GM12878 (cell line): ENCODE results near the gene LRTM2. TPM values are rescaled to one million over a fixed set of nuclear protein-coding genes. Genes with fewer than 3 reads are reported as not detected.
A peak's percentile ranks its signal among the peaks of the same experiment; 100 is the strongest.

Source experiments
- ASH2L ChIP-seq: fragments of 300-600, 200-600 bp; sonication (generic); IDR thresholded peaks from 2 replicates; pipeline ENCODE4 v1.6.1; 2017; ENCODE audit warnings: low read depth, mild to moderate bottlenecking, borderline replicate concordance
- BCL3 ChIP-seq: IDR thresholded peaks from 2 replicates; pipeline ENCODE4 v1.6.1; 2011; ENCODE audit warnings: borderline replicate concordance, low read depth, mild to moderate bottlenecking, moderate library complexity, low read length; ENCODE audit not compliant: insufficient read depth, poor library complexity, severe bottlenecking
- CHD1 ChIP-seq: IDR thresholded peaks from 2 replicates; pipeline ENCODE4 v1.6.1; 2012; ENCODE audit warnings: low read depth, low read length, improper control_type of control experiment
- CHD4 ChIP-seq: fragments of 200-600 bp; sonication (generic); IDR thresholded peaks from 2 replicates; pipeline ENCODE4 v1.6.1; 2016; ENCODE audit warnings: mild to moderate bottlenecking
- CREM ChIP-seq: IDR thresholded peaks from 2 replicates; pipeline ENCODE4 v1.6.1; 2014; ENCODE audit warnings: antibody characterized with exemption, low read depth
- E2F8 ChIP-seq: fragments of 450-650 bp; IDR thresholded peaks from 2 replicates; pipeline ENCODE4 v1.6.1; 2018; ENCODE audit warnings: mild to moderate bottlenecking, low read depth, moderate library complexity; ENCODE audit not compliant: partially characterized antibody
- PKNOX1 ChIP-seq: fragments of 450-650 bp; IDR thresholded peaks from 2 replicates; pipeline ENCODE4 v1.6.1; 2016; ENCODE audit warnings: mild to moderate bottlenecking
- POLR2AphosphoS5 ChIP-seq: IDR thresholded peaks from 2 replicates; pipeline ENCODE4 v1.6.1; 2011; ENCODE audit warnings: mild to moderate bottlenecking, low read length, inconsistent platforms
- SIX5 ChIP-seq: IDR thresholded peaks from 2 replicates; pipeline ENCODE4 v1.6.1; 2011; ENCODE audit warnings: mild to moderate bottlenecking, low read depth, low read length, moderate library complexity; ENCODE audit not compliant: severe bottlenecking
- SREBF2 ChIP-seq: IDR thresholded peaks from 2 replicates; pipeline ENCODE4 v1.6.1; 2012; ENCODE audit warnings: mild to moderate bottlenecking, low read length
- STAT1 ChIP-seq: fragments of 450-650 bp; conservative IDR thresholded peaks from 2 replicates; pipeline ENCODE4 v1.6.1; 2014; ENCODE audit warnings: antibody characterized with exemption, mild to moderate bottlenecking
- TARDBP ChIP-seq: IDR thresholded peaks from 2 replicates; pipeline ENCODE4 v1.6.1; 2016; ENCODE audit warnings: borderline replicate concordance
- TBL1XR1 ChIP-seq: IDR thresholded peaks from 2 replicates; pipeline ENCODE4 v1.6.1; 2012; ENCODE audit warnings: low read depth, low read length, improper control_type of control experiment
- ZNF207 ChIP-seq: fragments of 450-650 bp; IDR thresholded peaks from 2 replicates; pipeline ENCODE4 v1.6.1; 2014; ENCODE audit warnings: antibody characterized with exemption, mild to moderate bottlenecking, borderline replicate concordance
- polyA plus RNA-seq, 11 experiments: library from polyadenylated mRNA; depleted of rRNA in 4 of 11; unstranded in 6 of 11; stranded (reverse) in 5 of 11; fragments of >200 nt; fragmentation: Nextera tagmentation in 4 of 11; fragmentation: Illumina TruSeq in 1 of 11; extraction: Ambion mirVana in 4 of 11; extraction: Trizol in 1 of 11; gene quantifications; 1 replicate in 1 of 11; 2 replicates in 10 of 11; pipeline versions ENCODE4 v1.2.1 to v1.2.3, GENCODE V29; 2011 to 2016; ENCODE audit warnings: inconsistent platforms in 2 of 11, missing spikeins in 2 of 11, low read depth in 1 of 11
- total RNA-seq, 4 experiments: library from RNA; depleted of rRNA in 3 of 4; stranded (reverse); fragments of >200 nt in 3 of 4; fragmentation: Illumina TruSeq in 1 of 4; extraction: Trizol in 1 of 4; gene quantifications; 2 replicates each; pipeline versions ENCODE4 v1.2.1 to v1.2.3, GENCODE V29; 2013 to 2021
- TF ChIP-seq, protein P1 (sequence below): IDR thresholded peaks from 2 replicates; pipeline ENCODE4 v1.6.1; 2012; ENCODE audit warnings: low read length, inconsistent platforms
- TF ChIP-seq, protein P2 (sequence below): fragments of 150-350 bp; IDR thresholded peaks from 2 replicates; pipeline ENCODE4 v1.6.1; 2014; ENCODE audit warnings: mild to moderate bottlenecking, low read depth, low read length
- TF ChIP-seq, protein P3 (sequence below): IDR thresholded peaks from 2 replicates; pipeline ENCODE4 v1.6.1; 2012; ENCODE audit warnings: mild to moderate bottlenecking, low read depth, low read length

Gene LRTM2
- total and polyA plus RNA-seq, 10 of the 15 experiments (the other 5 are each of a cell fraction or from before 2014, with no cell fraction given), result 0.05 TPM; not detected in 9

- TF ChIP-seq PKNOX1 (no peak), TARDBP (peak; percentile 69; the same call in 1 of the 2 replicates), SREBF2 (no peak), BCL3 (no peak), CHD4 (no peak), CHD1 (no peak), ASH2L (no peak), SIX5 (peak; percentile 93), STAT1 (no peak), CREM (peak; percentile 53; the same call in 1 of the 2 replicates), E2F8 (no peak), TBL1XR1 (no peak), POLR2AphosphoS5 (0 out of 2 replicates have a peak, but pooled peaks have one; percentile 57), ZNF207 (no peak)
- TF ChIP-seq, protein P1, sequence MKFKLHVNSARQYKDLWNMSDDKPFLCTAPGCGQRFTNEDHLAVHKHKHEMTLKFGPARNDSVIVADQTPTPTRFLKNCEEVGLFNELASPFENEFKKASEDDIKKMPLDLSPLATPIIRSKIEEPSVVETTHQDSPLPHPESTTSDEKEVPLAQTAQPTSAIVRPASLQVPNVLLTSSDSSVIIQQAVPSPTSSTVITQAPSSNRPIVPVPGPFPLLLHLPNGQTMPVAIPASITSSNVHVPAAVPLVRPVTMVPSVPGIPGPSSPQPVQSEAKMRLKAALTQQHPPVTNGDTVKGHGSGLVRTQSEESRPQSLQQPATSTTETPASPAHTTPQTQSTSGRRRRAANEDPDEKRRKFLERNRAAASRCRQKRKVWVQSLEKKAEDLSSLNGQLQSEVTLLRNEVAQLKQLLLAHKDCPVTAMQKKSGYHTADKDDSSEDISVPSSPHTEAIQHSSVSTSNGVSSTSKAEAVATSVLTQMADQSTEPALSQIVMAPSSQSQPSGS, result no peak
- TF ChIP-seq, protein P2, sequence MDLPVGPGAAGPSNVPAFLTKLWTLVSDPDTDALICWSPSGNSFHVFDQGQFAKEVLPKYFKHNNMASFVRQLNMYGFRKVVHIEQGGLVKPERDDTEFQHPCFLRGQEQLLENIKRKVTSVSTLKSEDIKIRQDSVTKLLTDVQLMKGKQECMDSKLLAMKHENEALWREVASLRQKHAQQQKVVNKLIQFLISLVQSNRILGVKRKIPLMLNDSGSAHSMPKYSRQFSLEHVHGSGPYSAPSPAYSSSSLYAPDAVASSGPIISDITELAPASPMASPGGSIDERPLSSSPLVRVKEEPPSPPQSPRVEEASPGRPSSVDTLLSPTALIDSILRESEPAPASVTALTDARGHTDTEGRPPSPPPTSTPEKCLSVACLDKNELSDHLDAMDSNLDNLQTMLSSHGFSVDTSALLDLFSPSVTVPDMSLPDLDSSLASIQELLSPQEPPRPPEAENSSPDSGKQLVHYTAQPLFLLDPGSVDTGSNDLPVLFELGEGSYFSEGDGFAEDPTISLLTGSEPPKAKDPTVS, result no peak
- TF ChIP-seq, protein P3, sequence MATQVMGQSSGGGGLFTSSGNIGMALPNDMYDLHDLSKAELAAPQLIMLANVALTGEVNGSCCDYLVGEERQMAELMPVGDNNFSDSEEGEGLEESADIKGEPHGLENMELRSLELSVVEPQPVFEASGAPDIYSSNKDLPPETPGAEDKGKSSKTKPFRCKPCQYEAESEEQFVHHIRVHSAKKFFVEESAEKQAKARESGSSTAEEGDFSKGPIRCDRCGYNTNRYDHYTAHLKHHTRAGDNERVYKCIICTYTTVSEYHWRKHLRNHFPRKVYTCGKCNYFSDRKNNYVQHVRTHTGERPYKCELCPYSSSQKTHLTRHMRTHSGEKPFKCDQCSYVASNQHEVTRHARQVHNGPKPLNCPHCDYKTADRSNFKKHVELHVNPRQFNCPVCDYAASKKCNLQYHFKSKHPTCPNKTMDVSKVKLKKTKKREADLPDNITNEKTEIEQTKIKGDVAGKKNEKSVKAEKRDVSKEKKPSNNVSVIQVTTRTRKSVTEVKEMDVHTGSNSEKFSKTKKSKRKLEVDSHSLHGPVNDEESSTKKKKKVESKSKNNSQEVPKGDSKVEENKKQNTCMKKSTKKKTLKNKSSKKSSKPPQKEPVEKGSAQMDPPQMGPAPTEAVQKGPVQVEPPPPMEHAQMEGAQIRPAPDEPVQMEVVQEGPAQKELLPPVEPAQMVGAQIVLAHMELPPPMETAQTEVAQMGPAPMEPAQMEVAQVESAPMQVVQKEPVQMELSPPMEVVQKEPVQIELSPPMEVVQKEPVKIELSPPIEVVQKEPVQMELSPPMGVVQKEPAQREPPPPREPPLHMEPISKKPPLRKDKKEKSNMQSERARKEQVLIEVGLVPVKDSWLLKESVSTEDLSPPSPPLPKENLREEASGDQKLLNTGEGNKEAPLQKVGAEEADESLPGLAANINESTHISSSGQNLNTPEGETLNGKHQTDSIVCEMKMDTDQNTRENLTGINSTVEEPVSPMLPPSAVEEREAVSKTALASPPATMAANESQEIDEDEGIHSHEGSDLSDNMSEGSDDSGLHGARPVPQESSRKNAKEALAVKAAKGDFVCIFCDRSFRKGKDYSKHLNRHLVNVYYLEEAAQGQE, result no peak
These were observed 15.6 kb upstream of the LRTM2 start (continued) for GRCh38 chr12:1804545-1805332.
